Endodermal cell (in vitro differentiated cells): Measurements from ENCODE around the gene MAP1LC3A. TPM values are rescaled to one million over a fixed set of nuclear protein-coding genes. Genes with fewer than 3 reads are reported as not detected.

ENCODE experiments used
- DNase-seq: peaks from one replicate; pipeline ENCODE4 v3.0.0-alpha.2; 2017
- H3K27ac ChIP-seq: 2 replicates; pipeline ENCODE4 v1.5.1; 2013; ENCODE audit warnings: mild to moderate bottlenecking, low read depth, low read length, moderate library complexity
- H3K27me3 ChIP-seq: 2 replicates; pipeline ENCODE4 v1.6.1; 2013; ENCODE audit warnings: mild to moderate bottlenecking, low read length, moderate library complexity; ENCODE audit not compliant: insufficient read depth, control insufficient read depth, poor library complexity, severe bottlenecking
- H3K36me3 ChIP-seq: 2 replicates; pipeline ENCODE4 v1.7.0; 2013; ENCODE audit warnings: mild to moderate bottlenecking, low read length, moderate library complexity; ENCODE audit not compliant: control insufficient read depth, insufficient read depth
- H3K4me1 ChIP-seq: one replicate; pipeline ENCODE4 v1.7.0; 2013; ENCODE audit warnings: low read length; ENCODE audit not compliant: control insufficient read depth, insufficient read depth
- H3K4me3 ChIP-seq: 2 replicates; pipeline ENCODE4 v1.5.1; 2013; ENCODE audit warnings: mild to moderate bottlenecking, low read length, moderate library complexity
- H3K9ac ChIP-seq: 2 replicates; pipeline ENCODE4 v1.6.1; 2013; ENCODE audit warnings: mild to moderate bottlenecking, low read length, moderate library complexity; ENCODE audit not compliant: poor library complexity, severe bottlenecking; ENCODE audit errors: extremely low read depth
- H3K9me3 ChIP-seq: 2 replicates; pipeline ENCODE4 v1.6.1; 2013; ENCODE audit warnings: mild to moderate bottlenecking, low read length, moderate library complexity; ENCODE audit not compliant: control insufficient read depth
- H3K27ac Mint-ChIP-seq: 2 replicates; pipeline ENCODE4 v1.8.0; 2020; ENCODE audit warnings: mixed read lengths
- H3K27me3 Mint-ChIP-seq: 2 replicates; pipeline ENCODE4 v1.8.0; 2021; ENCODE audit warnings: mild to moderate bottlenecking, mixed read lengths; ENCODE audit not compliant: insufficient read depth
- H3K36me3 Mint-ChIP-seq: 2 replicates; pipeline ENCODE4 v1.8.0; 2020; ENCODE audit warnings: low read depth, mixed read lengths
- H3K4me1 Mint-ChIP-seq: 2 replicates; pipeline ENCODE4 v1.8.0; 2020; ENCODE audit warnings: mixed read lengths
- H3K4me3 Mint-ChIP-seq: 2 replicates; pipeline ENCODE4 v1.8.0; 2020; ENCODE audit warnings: mild to moderate bottlenecking, moderate library complexity, mixed read lengths
- H3K9me3 Mint-ChIP-seq: 2 replicates; pipeline ENCODE4 v1.8.0; 2020; ENCODE audit warnings: mild to moderate bottlenecking, mixed read lengths
- CTCF ChIP-seq: fragments of 200-600 bp; sonication (generic); conservative IDR thresholded peaks from 2 replicates; pipeline ENCODE4 v1.5.0; 2021; ENCODE audit warnings: antibody characterized with exemption, mild to moderate bottlenecking
- WGBS, 2 experiments: methylation state at CpG; one replicate each; pipeline versions ENCODE4 v1.1.5 to v1.1.7; 2013; ENCODE audit warnings: missing lambda C conversion rate in 2 of 2, mixed read lengths in 1 of 2; ENCODE audit not compliant: insufficient coverage in 1 of 2, insufficient read length in 1 of 2; 5-methylcytosine and 5-hydroxymethylcytosine counted together
- total RNA-seq, 2 donors: library from RNA; stranded (reverse); fragmentation: NEBNext Ultra II Directional in 1 of 2; extraction: Animal tissue kit (Norgen Biotek cat#: 25700) in 1 of 2; gene quantifications; 2 replicates in 1 of 2; 3 replicates in 1 of 2; pipeline ENCODE4 v1.2.1, GENCODE V29; 2021

The MAP1LC3A gene
- total RNA-seq, 2 donors from 2014 or later, result 19.0 to 41.6 TPM

GRCh38 chr20:34542439-34542838, 16.1 kb upstream of the MAP1LC3A start:
- Mint-ChIP-seq H3K4me1 (peaks cover 16% of the 10 kb centered on the region), H3K4me3 (no peak overlapping the region), H3K27me3 (no peaks in the 10 kb centered on the region), H3K27ac (no peak overlapping the region), H3K36me3 (peaks cover 41% of the 10 kb centered on the region), H3K9me3 (no peaks in the 10 kb centered on the region)
- WGBS, 2 experiments, result 94 to 96% methylated on average over 6 of the region's 6 CpGs
- no peak overlapping the region for H3K27ac ChIP-seq
- no peaks in the 10 kb centered on the region for H3K27me3 ChIP-seq
- no peaks in the 10 kb centered on the region for H3K9me3 ChIP-seq
- no peak for TF ChIP-seq CTCF
- no peaks in the 10 kb centered on the region for H3K4me1 ChIP-seq
- H3K4me3 ChIP-seq, result no peak overlapping the region
- peaks cover 36% of the 10 kb centered on the region for H3K36me3 ChIP-seq
- DNase-seq, result no peak
- H3K9ac ChIP-seq, result no peak overlapping the region

- Histone ChIP-seq H3K9ac (no peak overlapping the region), H3K4me3 (no peak overlapping the region), H3K27me3 (no peaks in the 10 kb centered on the region), H3K9me3 (no peaks in the 10 kb centered on the region), H3K36me3 (peaks cover 33% of the 10 kb centered on the region), H3K27ac (no peak overlapping the region), H3K4me1 (no peaks in the 10 kb centered on the region)
- Mint-ChIP-seq H3K36me3 (peaks cover 35% of the 10 kb centered on the region), H3K4me3 (no peak overlapping the region), H3K4me1 (peaks cover 17% of the 10 kb centered on the region), H3K27ac (no peak overlapping the region), H3K9me3 (no peaks in the 10 kb centered on the region), H3K27me3 (no peaks in the 10 kb centered on the region)
- no peak for DNase-seq
- TF ChIP-seq CTCF, result no peak
- 87 to 90% methylated on average over 10 to 12 of the region's 12 CpGs for WGBS, 2 experiments
These were observed 15.0 kb upstream of the MAP1LC3A start for GRCh38 chr20:34543463-34544056.

GRCh38 chr20:34544109-34544796, 14.3 kb upstream of the MAP1LC3A start:
- Mint-ChIP-seq H3K4me3 (peak overlapping the region; percentile 29), H3K9me3 (no peaks in the 10 kb centered on the region)
- no peak overlapping the region for H3K4me3 ChIP-seq

More at GRCh38 chr20:34544109-34544796, 14.3 kb upstream of the MAP1LC3A start:
- H3K4me1 Mint-ChIP-seq, result peaks cover 19% of the 10 kb centered on the region
- Histone ChIP-seq H3K9ac (no peak overlapping the region), H3K36me3 (peaks cover 27% of the 10 kb centered on the region), H3K9me3 (no peaks in the 10 kb centered on the region), H3K27me3 (no peaks in the 10 kb centered on the region), H3K27ac (no peak overlapping the region), H3K4me1 (no peaks in the 10 kb centered on the region)
- peak; percentile 20 for TF ChIP-seq CTCF
- H3K36me3 Mint-ChIP-seq, result peaks cover 28% of the 10 kb centered on the region
- DNase-seq, result peak; percentile 75
- H3K27me3 Mint-ChIP-seq, result no peaks in the 10 kb centered on the region
- 58 to 74% methylated on average over 15 to 19 of the region's 19 CpGs for WGBS, 2 experiments
- no peak overlapping the region for H3K27ac Mint-ChIP-seq
